GM23338 (cell line): ENCODE measurements around the gene MYH7. TPM values are rescaled to one million over a fixed set of nuclear protein-coding genes. Genes with fewer than 3 reads are reported as not detected.
A peak's percentile ranks its signal among the peaks of the same experiment; 100 is the strongest.

Experiments used
- ATAC-seq: fragments of 200-7000 bp; cut with Tn5 transposase; 3 replicates; pipeline ENCODE4 v1.9.1; 2020
- DNase-seq: peaks from one replicate; pipeline ENCODE4 v3.0.0-alpha.2; 2015; ENCODE audit warnings: low spot score
- H2AFZ ChIP-seq: fragments of 200-600 bp; sonication (generic); 2 replicates; pipeline ENCODE4 v1.8.0; 2016; ENCODE audit warnings: antibody characterized with exemption, mild to moderate bottlenecking, moderate library complexity
- H3F3A ChIP-seq: fragments of 200-600 bp; sonication (generic); replicated peaks from 2 replicates; pipeline ENCODE4 v1.8.0; 2017; ENCODE audit warnings: antibody characterized with exemption, mixed run types, low read depth
- H3K27ac ChIP-seq: fragments of 200-600 bp; sonication (generic); 2 replicates; pipeline ENCODE4 v1.6.1; 2016; ENCODE audit warnings: low read depth
- H3K27me3 ChIP-seq: fragments of 200-600 bp; sonication (generic); 2 replicates; pipeline ENCODE4 v1.8.0; 2016; ENCODE audit warnings: mild to moderate bottlenecking, mixed run types, moderate library complexity; ENCODE audit not compliant: insufficient read depth
- H3K36me3 ChIP-seq: fragments of 200-600 bp; sonication (generic); 2 replicates; pipeline ENCODE4 v1.8.0; 2016; ENCODE audit warnings: mild to moderate bottlenecking; ENCODE audit not compliant: insufficient read depth
- H3K4me1 ChIP-seq: fragments of 200-600 bp; sonication (generic); 2 replicates; pipeline ENCODE4 v1.8.0; 2016; ENCODE audit warnings: mild to moderate bottlenecking, moderate library complexity; ENCODE audit not compliant: insufficient read depth
- H3K4me2 ChIP-seq: fragments of 200-600 bp; sonication (generic); 2 replicates; pipeline ENCODE4 v1.7.1; 2017; ENCODE audit warnings: mixed run types
- H3K4me3 ChIP-seq: fragments of 200-600 bp; sonication (generic); 2 replicates; pipeline ENCODE4 v1.6.1; 2016; ENCODE audit warnings: mixed run types
- H3K79me2 ChIP-seq: fragments of 200-600 bp; sonication (generic); replicated peaks from 2 replicates; pipeline ENCODE4 v1.8.0; 2017; ENCODE audit warnings: mild to moderate bottlenecking; ENCODE audit not compliant: insufficient read depth
- H3K9me2 ChIP-seq: fragments of 200-600 bp; sonication (generic); 2 replicates; pipeline ENCODE4 v1.8.0; 2017; ENCODE audit not compliant: insufficient read depth
- H4K20me1 ChIP-seq: fragments of 200-600 bp; sonication (generic); replicated peaks from 2 replicates; pipeline ENCODE4 v1.8.0; 2017; ENCODE audit warnings: mild to moderate bottlenecking; ENCODE audit not compliant: insufficient read depth
- H3K27ac Mint-ChIP-seq: 2 replicates; pipeline ENCODE4 v1.8.0; 2020; ENCODE audit warnings: inconsistent platforms, mild to moderate bottlenecking, moderate library complexity, mixed read lengths
- H3K27me3 Mint-ChIP-seq: 3 replicates; pipeline ENCODE4 v1.8.0; 2022; ENCODE audit warnings: low read depth, mild to moderate bottlenecking, moderate library complexity, mixed read lengths, inconsistent platforms; ENCODE audit not compliant: insufficient read depth, poor library complexity
- H3K36me3 Mint-ChIP-seq: 3 replicates; pipeline ENCODE4 v1.8.0; 2021; ENCODE audit warnings: low read depth, mild to moderate bottlenecking, inconsistent platforms, moderate library complexity, mixed read lengths
- H3K4me1 Mint-ChIP-seq: 3 replicates; pipeline ENCODE4 v1.8.0; 2020; ENCODE audit warnings: mild to moderate bottlenecking, inconsistent platforms, mixed read lengths
- H3K4me3 Mint-ChIP-seq: 3 replicates; pipeline ENCODE4 v1.8.0; 2021; ENCODE audit warnings: moderate library complexity, mild to moderate bottlenecking, inconsistent platforms, mixed read lengths
- H3K9me3 Mint-ChIP-seq: 3 replicates; pipeline ENCODE4 v1.8.0; 2020; ENCODE audit warnings: moderate library complexity, mild to moderate bottlenecking, inconsistent platforms, mixed read lengths
- CREB1 ChIP-seq: fragments of 250-450 bp; sonication (Bioruptor Pico); IDR thresholded peaks from 2 replicates; pipeline ENCODE4 v1.5.0; 2020; ENCODE audit warnings: low read depth, mild to moderate bottlenecking, moderate library complexity
- JUNB ChIP-seq: IDR thresholded peaks from one replicate; pipeline ENCODE4 v1.6.1; 2016; ENCODE audit warnings: antibody characterized with exemption; ENCODE audit not compliant: unreplicated experiment
- POLR2AphosphoS5 ChIP-seq: IDR thresholded peaks from 2 replicates; pipeline ENCODE4 v1.6.1; 2016; ENCODE audit warnings: antibody characterized with exemption, low read depth
- STAT1 ChIP-seq: IDR thresholded peaks from one replicate; pipeline ENCODE4 v1.6.1; 2016; ENCODE audit warnings: antibody characterized with exemption; ENCODE audit not compliant: unreplicated experiment
- ZNF114 ChIP-seq: fragments of 250-450 bp; sonication (Bioruptor Pico); IDR thresholded peaks from 2 replicates; pipeline ENCODE4 v1.5.0; 2020; ENCODE audit warnings: mild to moderate bottlenecking, moderate library complexity
- ZNF331 ChIP-seq: fragments of 250-450 bp; sonication (Bioruptor Pico); IDR thresholded peaks from 2 replicates; pipeline ENCODE4 v1.5.0; 2020; ENCODE audit warnings: low read depth, mild to moderate bottlenecking, moderate library complexity
- long read RNA-seq: library from polyadenylated mRNA; unstranded; transcript quantifications from one replicate; pipeline ENCODE4 v2.0.0, GENCODE V29; 2020; ENCODE audit not compliant: unreplicated experiment
- polyA plus RNA-seq: library from polyadenylated mRNA; unstranded; fragments of >200 nt; fragmentation: Nextera tagmentation; extraction: Ambion mirVana; gene quantifications from 2 replicates; pipeline ENCODE4 v1.2.1, GENCODE V29; 2016
- total RNA-seq: library from RNA; depleted of rRNA; stranded (reverse); fragments of >200 nt; shearing (Covaris generic); gene quantifications from 2 replicates; pipeline ENCODE4 v1.2.3, GENCODE V29; 2014; rRNA removed
- TF ChIP-seq, protein P1 (sequence below), 2 experiments: fragments of 200-600 bp in 1 of 2; sonication (generic) in 1 of 2; conservative IDR thresholded peaks; 2 replicates each; pipeline versions ENCODE4 v1.5.1 to v1.6.1; 2016 to 2017; ENCODE audit warnings: antibody characterized with exemption in 2 of 2, low read depth in 2 of 2, mild to moderate bottlenecking in 2 of 2, moderate library complexity in 1 of 2
- TF ChIP-seq, protein P2 (sequence below): IDR thresholded peaks from one replicate; pipeline ENCODE4 v1.6.1; 2018; ENCODE audit warnings: antibody characterized with exemption; ENCODE audit not compliant: unreplicated experiment

The MYH7 gene
- not detected in 2 replicates for total RNA-seq
- polyA plus RNA-seq: 0.05 TPM in 1 of 2 replicates, not detected in the other
- long read RNA-seq: 0 reads

DNA sequence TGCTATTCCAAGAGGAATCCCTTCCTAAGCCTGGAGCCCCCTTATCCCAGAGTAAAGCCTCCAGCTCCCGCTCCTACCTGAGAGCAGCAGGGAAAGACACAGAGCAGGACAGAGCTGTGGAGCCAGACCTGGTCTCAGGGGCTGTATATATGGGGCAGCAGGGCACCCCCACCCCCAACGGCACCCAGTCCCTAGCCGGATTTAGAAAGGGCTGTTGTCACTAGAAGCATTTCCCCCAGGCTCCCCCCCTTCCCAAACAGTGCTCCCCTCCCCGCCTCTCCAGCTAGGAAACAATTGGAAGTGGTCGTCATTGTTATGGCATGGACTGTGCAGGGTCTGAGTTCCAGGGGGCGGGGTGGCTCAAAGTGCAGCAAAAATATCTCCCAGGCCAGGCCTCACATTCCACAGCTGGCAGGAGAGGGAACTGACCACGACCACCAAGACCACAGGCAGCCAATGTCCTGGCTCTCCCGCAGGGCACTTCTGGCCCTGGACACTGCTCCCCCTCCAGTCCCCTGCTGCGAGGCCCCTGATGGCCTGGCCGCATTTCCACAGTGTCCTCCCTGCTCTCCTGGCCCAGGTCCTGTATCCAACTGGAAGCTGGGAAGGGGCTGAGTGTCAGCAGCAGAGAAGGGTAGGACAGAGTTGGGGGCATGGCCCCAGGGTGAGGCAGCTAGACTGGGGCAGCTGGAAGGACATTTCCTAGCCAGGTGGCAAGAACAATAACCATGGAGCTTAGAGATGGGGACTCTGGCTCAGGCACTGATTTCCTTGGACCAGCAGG is at the start of gene MYH7:
MYH7 (minus strand) TSS at position 118 of the 784 bp plus-strand sequence. CDS start 1,928 bp downstream, outside the sequence.
- Histone ChIP-seq H3K4me2 (no peak within 1 kb of the TSS), H3K36me3 (no peaks in the 10 kb centered on the region), H3F3A (no peaks in the 10 kb centered on the region), H3K9me2 (peaks cover 7% of the 10 kb centered on the region; the same call in 1 of the 2 replicates), H2AFZ (no peak within 1 kb of the TSS; the same call in 1 of the 2 replicates), H3K79me2 (no peaks in the 10 kb centered on the region), H3K4me1 (peaks cover 14% of the 10 kb centered on the region), H4K20me1 (no peaks in the 10 kb centered on the region), H3K27ac (no peak within 1 kb of the TSS), H3K27me3 (no peaks in the 10 kb centered on the region), H3K4me3 (no peak within 1 kb of the TSS)
- no peak for ATAC-seq
- no peak within 1 kb of the TSS for H3K27ac Mint-ChIP-seq
- TF ChIP-seq JUNB: no peak
- no peak for TF ChIP-seq STAT1
- TF ChIP-seq ZNF114 (CRISPR knock-in tag): no peak
- TF ChIP-seq ZNF331 (CRISPR knock-in tag): no peak
- TF ChIP-seq, protein P1, sequence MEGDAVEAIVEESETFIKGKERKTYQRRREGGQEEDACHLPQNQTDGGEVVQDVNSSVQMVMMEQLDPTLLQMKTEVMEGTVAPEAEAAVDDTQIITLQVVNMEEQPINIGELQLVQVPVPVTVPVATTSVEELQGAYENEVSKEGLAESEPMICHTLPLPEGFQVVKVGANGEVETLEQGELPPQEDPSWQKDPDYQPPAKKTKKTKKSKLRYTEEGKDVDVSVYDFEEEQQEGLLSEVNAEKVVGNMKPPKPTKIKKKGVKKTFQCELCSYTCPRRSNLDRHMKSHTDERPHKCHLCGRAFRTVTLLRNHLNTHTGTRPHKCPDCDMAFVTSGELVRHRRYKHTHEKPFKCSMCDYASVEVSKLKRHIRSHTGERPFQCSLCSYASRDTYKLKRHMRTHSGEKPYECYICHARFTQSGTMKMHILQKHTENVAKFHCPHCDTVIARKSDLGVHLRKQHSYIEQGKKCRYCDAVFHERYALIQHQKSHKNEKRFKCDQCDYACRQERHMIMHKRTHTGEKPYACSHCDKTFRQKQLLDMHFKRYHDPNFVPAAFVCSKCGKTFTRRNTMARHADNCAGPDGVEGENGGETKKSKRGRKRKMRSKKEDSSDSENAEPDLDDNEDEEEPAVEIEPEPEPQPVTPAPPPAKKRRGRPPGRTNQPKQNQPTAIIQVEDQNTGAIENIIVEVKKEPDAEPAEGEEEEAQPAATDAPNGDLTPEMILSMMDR (conservative IDR thresholded peaks at IDR 0.05; ENCODE audit: low read depth in 2 of 2): no peak
- no peak for TF ChIP-seq CREB1 (CRISPR knock-in tag)
- no peak within 1 kb of the TSS for H3K4me3 Mint-ChIP-seq
- H3K36me3 Mint-ChIP-seq: no peaks in the 10 kb centered on the region; the same call in 2 of the 3 replicates
- H3K4me1 Mint-ChIP-seq: peaks cover 14% of the 10 kb centered on the region
- DNase-seq: no peak
- peaks cover 19% of the 10 kb centered on the region for H3K27me3 Mint-ChIP-seq
- no peaks in the 10 kb centered on the region for H3K9me3 Mint-ChIP-seq

DNA sequence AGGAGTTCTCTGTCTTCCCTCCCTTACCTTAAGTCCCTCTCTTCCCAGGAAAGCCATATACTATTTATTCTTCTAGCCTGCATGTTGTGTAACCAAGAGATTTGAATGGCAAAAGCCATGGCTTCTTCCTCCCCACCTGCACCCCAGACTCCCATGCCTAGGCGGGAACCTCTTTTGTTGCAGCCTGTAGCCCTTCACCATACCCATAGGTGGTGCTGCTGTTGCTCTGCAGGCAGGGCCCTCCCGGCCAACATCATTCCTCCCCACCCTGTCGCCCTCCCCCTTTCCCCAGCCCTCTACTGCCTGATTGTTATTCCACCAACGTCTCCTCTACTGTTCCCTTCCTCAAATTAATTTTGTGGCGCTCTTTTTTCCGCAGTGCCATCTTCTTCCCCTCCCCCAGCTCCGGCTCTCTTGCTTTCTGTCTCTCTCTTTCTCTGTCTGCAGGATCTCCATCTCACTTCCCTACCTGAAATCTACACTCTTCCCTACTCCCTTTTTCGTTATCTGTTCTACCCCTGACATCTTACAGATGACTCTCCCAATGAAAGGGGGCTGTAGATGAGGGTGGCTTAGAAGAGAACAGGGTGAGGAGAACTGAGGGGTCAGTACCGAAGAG is 47.9 kb upstream of the MYH7 start:
- Mint-ChIP-seq H3K27me3 (peaks cover 2% of the 10 kb centered on the region), H3K27ac (peak overlapping the region; percentile 99), H3K4me3 (peak overlapping the region; percentile 58), H3K4me1 (peaks cover 63% of the 10 kb centered on the region), H3K36me3 (peaks cover 2% of the 10 kb centered on the region; the same call in 2 of the 3 replicates), H3K9me3 (no peaks in the 10 kb centered on the region; the same call in 2 of the 3 replicates)
- peak; percentile 89 for ATAC-seq
- no peaks in the 10 kb centered on the region for H3K27me3 ChIP-seq
- no peak overlapping the region for H2AFZ ChIP-seq
- peak overlapping the region; percentile 78 for H3K4me2 ChIP-seq
- H3K9me2 ChIP-seq: peaks cover 4% of the 10 kb centered on the region; the same call in 1 of the 2 replicates
- no peaks in the 10 kb centered on the region; the same call in 1 of the 2 replicates for H3K36me3 ChIP-seq
- H3K4me3 ChIP-seq: peak overlapping the region; percentile 43
- H3F3A ChIP-seq: peaks cover 12% of the 10 kb centered on the region; the same call in 1 of the 2 replicates
- DNase-seq: peak; percentile 93
- H4K20me1 ChIP-seq: no peaks in the 10 kb centered on the region
- H3K4me1 ChIP-seq: peaks cover 51% of the 10 kb centered on the region
- H3K79me2 ChIP-seq: no peaks in the 10 kb centered on the region
- peak overlapping the region; percentile 96 for H3K27ac ChIP-seq
- TF ChIP-seq, protein P1 (conservative IDR thresholded peaks at IDR 0.05; ENCODE audit: low read depth in 2 of 2): peak; percentile 79 to 94
- peak; percentile 26; the same call in 1 of the 2 replicates for TF ChIP-seq CREB1 (CRISPR knock-in tag)
- TF ChIP-seq POLR2AphosphoS5: 0 out of 2 replicates have a peak, but pooled peaks have one; percentile 19
- no peak for TF ChIP-seq STAT1
- TF ChIP-seq, protein P2, sequence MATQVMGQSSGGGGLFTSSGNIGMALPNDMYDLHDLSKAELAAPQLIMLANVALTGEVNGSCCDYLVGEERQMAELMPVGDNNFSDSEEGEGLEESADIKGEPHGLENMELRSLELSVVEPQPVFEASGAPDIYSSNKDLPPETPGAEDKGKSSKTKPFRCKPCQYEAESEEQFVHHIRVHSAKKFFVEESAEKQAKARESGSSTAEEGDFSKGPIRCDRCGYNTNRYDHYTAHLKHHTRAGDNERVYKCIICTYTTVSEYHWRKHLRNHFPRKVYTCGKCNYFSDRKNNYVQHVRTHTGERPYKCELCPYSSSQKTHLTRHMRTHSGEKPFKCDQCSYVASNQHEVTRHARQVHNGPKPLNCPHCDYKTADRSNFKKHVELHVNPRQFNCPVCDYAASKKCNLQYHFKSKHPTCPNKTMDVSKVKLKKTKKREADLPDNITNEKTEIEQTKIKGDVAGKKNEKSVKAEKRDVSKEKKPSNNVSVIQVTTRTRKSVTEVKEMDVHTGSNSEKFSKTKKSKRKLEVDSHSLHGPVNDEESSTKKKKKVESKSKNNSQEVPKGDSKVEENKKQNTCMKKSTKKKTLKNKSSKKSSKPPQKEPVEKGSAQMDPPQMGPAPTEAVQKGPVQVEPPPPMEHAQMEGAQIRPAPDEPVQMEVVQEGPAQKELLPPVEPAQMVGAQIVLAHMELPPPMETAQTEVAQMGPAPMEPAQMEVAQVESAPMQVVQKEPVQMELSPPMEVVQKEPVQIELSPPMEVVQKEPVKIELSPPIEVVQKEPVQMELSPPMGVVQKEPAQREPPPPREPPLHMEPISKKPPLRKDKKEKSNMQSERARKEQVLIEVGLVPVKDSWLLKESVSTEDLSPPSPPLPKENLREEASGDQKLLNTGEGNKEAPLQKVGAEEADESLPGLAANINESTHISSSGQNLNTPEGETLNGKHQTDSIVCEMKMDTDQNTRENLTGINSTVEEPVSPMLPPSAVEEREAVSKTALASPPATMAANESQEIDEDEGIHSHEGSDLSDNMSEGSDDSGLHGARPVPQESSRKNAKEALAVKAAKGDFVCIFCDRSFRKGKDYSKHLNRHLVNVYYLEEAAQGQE: peak; percentile 38
